ENCODE results near the gene CCDC27. TPM values are rescaled to one million over a fixed set of nuclear protein-coding genes. Genes with fewer than 3 reads are reported as not detected.
A peak's percentile ranks its signal among the peaks of the same experiment; 100 is the strongest.

Gene CCDC27
- polyA plus RNA-seq, 3 donors: not detected

DNA sequence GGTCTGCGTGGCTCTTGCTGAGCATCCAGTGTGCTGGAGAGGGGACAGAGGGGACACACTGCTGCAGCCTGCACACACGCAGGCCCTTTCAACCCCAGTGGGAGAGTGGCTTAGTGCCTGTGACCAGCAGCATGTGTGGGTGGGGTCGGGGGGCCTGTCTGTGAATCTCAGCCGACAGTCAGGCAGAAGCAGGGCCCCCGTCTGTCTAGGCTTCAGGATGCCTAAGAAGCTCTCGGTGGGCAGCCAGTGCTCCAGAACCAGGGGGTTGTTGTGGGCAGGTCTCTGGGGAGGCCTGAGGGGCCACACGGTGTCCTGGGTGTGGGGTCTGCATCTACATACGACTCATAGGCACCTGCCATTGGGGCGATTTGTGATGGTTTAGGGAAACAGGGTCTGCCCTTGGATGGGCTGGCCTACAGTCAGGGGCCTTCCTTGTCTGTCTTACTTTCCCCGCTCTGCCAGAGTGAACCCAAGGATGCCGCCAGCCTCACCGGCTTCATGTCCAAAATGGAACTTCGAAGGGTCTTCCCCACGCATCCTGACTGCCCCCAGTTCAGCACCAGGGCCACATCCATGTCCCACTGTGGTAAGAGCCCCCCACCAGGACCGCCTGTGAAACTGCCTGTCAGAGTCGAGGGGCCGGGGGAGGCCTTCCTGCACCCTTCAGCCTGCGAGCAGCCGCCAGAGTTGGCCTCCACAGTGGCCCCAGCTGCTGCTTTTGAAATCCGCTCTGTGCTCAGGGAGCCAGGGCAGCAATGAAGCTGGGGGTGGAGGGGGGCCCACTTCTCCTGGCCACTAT is 1.6 kb downstream of the CCDC27 start:
- H3K4me1 Mint-ChIP-seq: no peaks in the 10 kb centered on the region
- Histone ChIP-seq H3K36me3 (replicated peaks in 1 of 2; ENCODE audit: control insufficient read depth in 1 of 2, insufficient read depth in 2 of 2, low read length in 2 of 2) (no peaks in the 10 kb centered on the region), H3K9me3 (replicated peaks in 1 of 2; ENCODE audit: control insufficient read depth in 1 of 2, insufficient read depth in 1 of 2, low read length in 2 of 2) (no peaks in the 10 kb centered on the region), H3K27me3 (ENCODE audit: control insufficient read depth in 2 of 2, insufficient read depth in 2 of 2, low read length in 2 of 2) (no peaks in the 10 kb centered on the region), H3K9ac (ENCODE audit: insufficient read depth, low read length, poor library complexity, severe bottlenecking) (no peak overlapping the region), H3K4me2 (replicated peaks; ENCODE audit: extremely low read depth, low read length, poor library complexity, severe bottlenecking) (no peak overlapping the region), H3K79me2 (ENCODE audit: insufficient read depth, low read length) (no peaks in the 10 kb centered on the region), H3K4me1 (ENCODE audit: control insufficient read depth in 1 of 2, insufficient read depth in 2 of 2, low read length in 2 of 2) (no peaks in the 10 kb centered on the region), H3K27ac (ENCODE audit: low read depth in 1 of 2, low read length in 2 of 2) (no peak overlapping the region), H3K4me3 (replicated peaks in 1 of 3; ENCODE audit: low read depth in 2 of 3, low read length in 3 of 3) (no peak overlapping the region), H2AFZ (ENCODE audit: insufficient read depth, low read depth, low read length, poor library complexity, severe bottlenecking) (no peak overlapping the region), H4K20me1 (ENCODE audit: insufficient read depth, low read length) (no peaks in the 10 kb centered on the region)
- peaks cover 6 to 12% (median 8%) of the 10 kb centered on the region in 3 donors for H3K27me3 Mint-ChIP-seq (ENCODE audit: low read depth in 3 of 3)
- no peak overlapping the region for H3K4me3 Mint-ChIP-seq
- H3K9me3 Mint-ChIP-seq: peaks cover 0 to 3% (median 0%) of the 10 kb centered on the region in 7 donors
- TF ChIP-seq, protein P1, sequence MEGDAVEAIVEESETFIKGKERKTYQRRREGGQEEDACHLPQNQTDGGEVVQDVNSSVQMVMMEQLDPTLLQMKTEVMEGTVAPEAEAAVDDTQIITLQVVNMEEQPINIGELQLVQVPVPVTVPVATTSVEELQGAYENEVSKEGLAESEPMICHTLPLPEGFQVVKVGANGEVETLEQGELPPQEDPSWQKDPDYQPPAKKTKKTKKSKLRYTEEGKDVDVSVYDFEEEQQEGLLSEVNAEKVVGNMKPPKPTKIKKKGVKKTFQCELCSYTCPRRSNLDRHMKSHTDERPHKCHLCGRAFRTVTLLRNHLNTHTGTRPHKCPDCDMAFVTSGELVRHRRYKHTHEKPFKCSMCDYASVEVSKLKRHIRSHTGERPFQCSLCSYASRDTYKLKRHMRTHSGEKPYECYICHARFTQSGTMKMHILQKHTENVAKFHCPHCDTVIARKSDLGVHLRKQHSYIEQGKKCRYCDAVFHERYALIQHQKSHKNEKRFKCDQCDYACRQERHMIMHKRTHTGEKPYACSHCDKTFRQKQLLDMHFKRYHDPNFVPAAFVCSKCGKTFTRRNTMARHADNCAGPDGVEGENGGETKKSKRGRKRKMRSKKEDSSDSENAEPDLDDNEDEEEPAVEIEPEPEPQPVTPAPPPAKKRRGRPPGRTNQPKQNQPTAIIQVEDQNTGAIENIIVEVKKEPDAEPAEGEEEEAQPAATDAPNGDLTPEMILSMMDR (IDR thresholded peaks at IDR 0.05): no peak
- H3K27ac Mint-ChIP-seq: peak overlapping the region in 1 of 7 donors; percentile 15
- no peak for DNase-seq
- H3K36me3 Mint-ChIP-seq: no peaks in the 10 kb centered on the region
- 94% methylated on average over 11 of the region's 20 CpGs for WGBS (ENCODE audit: insufficient coverage)
- intact Hi-C loops (cut with micrococcal nuclease): no loop called here

DNA sequence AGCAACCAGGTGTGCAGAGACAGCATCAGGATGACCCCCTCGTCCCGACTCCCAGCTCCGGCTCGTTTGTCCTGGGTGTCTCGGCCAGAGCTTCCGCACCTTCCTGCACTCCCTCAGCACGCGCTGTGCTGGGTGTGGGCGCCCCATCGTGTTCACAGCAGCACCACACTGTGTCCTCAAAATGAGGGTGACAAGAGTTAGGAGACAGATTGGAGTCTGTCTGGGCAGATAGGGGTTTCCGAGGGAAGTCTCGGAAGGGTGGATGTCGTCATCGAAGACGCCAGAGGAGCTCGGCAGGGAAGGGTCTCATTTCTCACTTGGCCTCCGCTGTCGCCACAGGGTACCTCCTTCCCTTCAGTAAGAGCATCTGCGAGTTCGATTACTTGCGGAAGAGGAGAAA is 4.1 kb downstream of the CCDC27 start:
- H3K9me3 Mint-ChIP-seq: peaks cover 0 to 14% (median 4%) of the 10 kb centered on the region in 7 donors
- WGBS (ENCODE audit: insufficient coverage): 89% methylated on average over 21 of the region's 21 CpGs
- no peak overlapping the region for H3K4me2 ChIP-seq (replicated peaks; ENCODE audit: extremely low read depth, low read length, poor library complexity, severe bottlenecking)
- H3K4me3 ChIP-seq (replicated peaks in 1 of 3; ENCODE audit: low read depth in 2 of 3, low read length in 3 of 3): no peak overlapping the region
- no peak overlapping the region for H2AFZ ChIP-seq (ENCODE audit: insufficient read depth, low read depth, low read length, poor library complexity, severe bottlenecking)
- no peaks in the 10 kb centered on the region for H3K36me3 Mint-ChIP-seq
- peaks cover 0 to 7% of the 10 kb centered on the region in 2 donors for H3K27me3 ChIP-seq (ENCODE audit: control insufficient read depth in 2 of 2, insufficient read depth in 2 of 2, low read length in 2 of 2)
- H3K4me3 Mint-ChIP-seq: no peak overlapping the region
- no peaks in the 10 kb centered on the region for H3K9me3 ChIP-seq (replicated peaks in 1 of 2; ENCODE audit: control insufficient read depth in 1 of 2, insufficient read depth in 1 of 2, low read length in 2 of 2)
- H3K4me1 ChIP-seq (ENCODE audit: control insufficient read depth in 1 of 2, insufficient read depth in 2 of 2, low read length in 2 of 2): no peaks in the 10 kb centered on the region
- H4K20me1 ChIP-seq (ENCODE audit: insufficient read depth, low read length): no peaks in the 10 kb centered on the region
- no peaks in the 10 kb centered on the region for H3K4me1 Mint-ChIP-seq
- no peaks in the 10 kb centered on the region for H3K79me2 ChIP-seq (ENCODE audit: insufficient read depth, low read length)
- no peaks in the 10 kb centered on the region for H3K36me3 ChIP-seq (replicated peaks in 1 of 2; ENCODE audit: control insufficient read depth in 1 of 2, insufficient read depth in 2 of 2, low read length in 2 of 2)
- no peak overlapping the region for H3K9ac ChIP-seq (ENCODE audit: insufficient read depth, low read length, poor library complexity, severe bottlenecking)
- intact Hi-C loops (cut with micrococcal nuclease): no loop called here
- peaks cover 5 to 19% (median 5%) of the 10 kb centered on the region in 3 donors for H3K27me3 Mint-ChIP-seq (ENCODE audit: low read depth in 3 of 3)
- TF ChIP-seq, protein P1 (IDR thresholded peaks at IDR 0.05): no peak
- no peak for DNase-seq
- no peak overlapping the region for H3K27ac Mint-ChIP-seq
- H3K27ac ChIP-seq (ENCODE audit: low read depth in 1 of 2, low read length in 2 of 2): no peak overlapping the region
